ENCODE measurements around the gene CLIP1.
"Not testable (repeated sequence)": the region's sequence is repeated elsewhere in the genome, so short reads cannot be mapped to it uniquely, and the experiment has no call there.

Gene CLIP1

GRCh38 chr12:122421821-122422729 is at the start of gene CLIP1:
Gene CLIP1, minus strand, starts transcription at chr12:122422669. Its CDS starts 42,217 bp downstream, at chr12:122380452.
- peak; percentile 43 for TF ChIP-seq CTCF (IDR thresholded peaks at IDR 0.05; ENCODE audit: extremely low read depth, missing control alignments)
- DNase-seq (ENCODE audit: low spot score) = peak; percentile 87

GRCh38 chr12:122471324-122472226 is 49.1 kb upstream of the CLIP1 start:
- peak; percentile 63 for TF ChIP-seq CTCF (IDR thresholded peaks at IDR 0.05; ENCODE audit: extremely low read depth, missing control alignments)
- peak; percentile 42 for DNase-seq (ENCODE audit: low spot score)

GRCh38 chr12:122470576-122470975 is 48.1 kb upstream of the CLIP1 start:
- DNase-seq (ENCODE audit: low spot score) = not testable (repeated sequence)

GRCh38 chr12:122469856-122470255 is 47.4 kb upstream of the CLIP1 start:
- DNase-seq (ENCODE audit: low spot score) = not testable (repeated sequence)

- DNase-seq (ENCODE audit: low spot score) = no peak
- TF ChIP-seq CTCF (IDR thresholded peaks at IDR 0.05; ENCODE audit: extremely low read depth, missing control alignments) = no peak
Observed at GRCh38 chr12:122467983-122468382, 45.5 kb upstream of the CLIP1 start.

GRCh38 chr12:122464317-122465042 is 42.0 kb upstream of the CLIP1 start:
- DNase-seq (ENCODE audit: low spot score) = not testable (repeated sequence)

- TF ChIP-seq CTCF (IDR thresholded peaks at IDR 0.05; ENCODE audit: extremely low read depth, missing control alignments) = no peak
- DNase-seq (ENCODE audit: low spot score) = no peak
Observed at GRCh38 chr12:122460641-122461040, 38.2 kb upstream of the CLIP1 start.

GRCh38 chr12:122460061-122460460 is 37.6 kb upstream of the CLIP1 start:
- no peak for TF ChIP-seq CTCF (IDR thresholded peaks at IDR 0.05; ENCODE audit: extremely low read depth, missing control alignments)
- DNase-seq (ENCODE audit: low spot score) = no peak

Data from GM20000 (cell line).